ENCODE data around the gene MSL3.

The MSL3 gene

GRCh38 chrX:11781734-11782370 lies 23.8 kb downstream of the MSL3 start:
- no peaks in the 10 kb centered on the region for H3K9me3 ChIP-seq (ENCODE audit: control insufficient read depth in 2 of 2, low read length in 2 of 2)
- no peak overlapping the region for H3K27ac ChIP-seq (ENCODE audit: low read depth in 2 of 2, low read length in 2 of 2)
- no peaks in the 10 kb centered on the region for H3K4me1 ChIP-seq (ENCODE audit: control insufficient read depth in 2 of 2, insufficient read depth in 2 of 2, low read length in 2 of 2)
- H3K36me3 ChIP-seq (ENCODE audit: control insufficient read depth in 2 of 2, insufficient read depth in 2 of 2, low read length in 2 of 2): no peaks in the 10 kb centered on the region
- H3K27me3 ChIP-seq (ENCODE audit: control insufficient read depth in 2 of 2, insufficient read depth in 2 of 2, low read length in 2 of 2): no peaks in the 10 kb centered on the region
- H3K9ac ChIP-seq (ENCODE audit: low read depth in 1 of 2, low read length in 2 of 2): no peak overlapping the region
- H3K4me3 ChIP-seq (ENCODE audit: low read length in 2 of 2): no peak overlapping the region

- no peaks in the 10 kb centered on the region for H3K27me3 ChIP-seq (ENCODE audit: control insufficient read depth in 2 of 2, insufficient read depth in 2 of 2, low read length in 2 of 2)
- no peaks in the 10 kb centered on the region for H3K9me3 ChIP-seq (ENCODE audit: control insufficient read depth in 2 of 2, low read length in 2 of 2)
- H3K36me3 ChIP-seq (ENCODE audit: control insufficient read depth in 2 of 2, insufficient read depth in 2 of 2, low read length in 2 of 2): no peaks in the 10 kb centered on the region
Observed at GRCh38 chrX:11784543-11784942, 26.5 kb downstream of the MSL3 start.

GRCh38 chrX:11786862-11787261 lies 28.8 kb downstream of the MSL3 start:
- no peak overlapping the region for H3K4me3 ChIP-seq (ENCODE audit: low read length in 2 of 2)

More at GRCh38 chrX:11784543-11784942, 26.5 kb downstream of the MSL3 start:
- H3K4me1 ChIP-seq (ENCODE audit: control insufficient read depth in 2 of 2, insufficient read depth in 2 of 2, low read length in 2 of 2): no peaks in the 10 kb centered on the region
- H3K4me3 ChIP-seq (ENCODE audit: low read length in 2 of 2): no peak overlapping the region
- H3K9ac ChIP-seq (ENCODE audit: low read depth in 1 of 2, low read length in 2 of 2): no peak overlapping the region
- no peak overlapping the region for H3K27ac ChIP-seq (ENCODE audit: low read depth in 2 of 2, low read length in 2 of 2)

GRCh38 chrX:11787564-11787963 lies 29.5 kb downstream of the MSL3 start:
- H3K9ac ChIP-seq (ENCODE audit: low read depth in 1 of 2, low read length in 2 of 2): no peak overlapping the region
- no peaks in the 10 kb centered on the region for H3K27me3 ChIP-seq (ENCODE audit: control insufficient read depth in 2 of 2, insufficient read depth in 2 of 2, low read length in 2 of 2)
- peak overlapping the region in 1 of 2 donors; percentile 20 for H3K4me3 ChIP-seq (ENCODE audit: low read length in 2 of 2)

More at GRCh38 chrX:11786862-11787261, 28.8 kb downstream of the MSL3 start:
- no peak overlapping the region for H3K27ac ChIP-seq (ENCODE audit: low read depth in 2 of 2, low read length in 2 of 2)
- H3K4me1 ChIP-seq (ENCODE audit: control insufficient read depth in 2 of 2, insufficient read depth in 2 of 2, low read length in 2 of 2): no peaks in the 10 kb centered on the region
- no peaks in the 10 kb centered on the region for H3K27me3 ChIP-seq (ENCODE audit: control insufficient read depth in 2 of 2, insufficient read depth in 2 of 2, low read length in 2 of 2)
- no peaks in the 10 kb centered on the region for H3K36me3 ChIP-seq (ENCODE audit: control insufficient read depth in 2 of 2, insufficient read depth in 2 of 2, low read length in 2 of 2)
- H3K9me3 ChIP-seq (ENCODE audit: control insufficient read depth in 2 of 2, low read length in 2 of 2): no peaks in the 10 kb centered on the region
- H3K9ac ChIP-seq (ENCODE audit: low read depth in 1 of 2, low read length in 2 of 2): no peak overlapping the region

GRCh38 chrX:11789809-11790208 lies 31.8 kb downstream of the MSL3 start:
- no peaks in the 10 kb centered on the region for H3K4me1 ChIP-seq (ENCODE audit: control insufficient read depth in 2 of 2, insufficient read depth in 2 of 2, low read length in 2 of 2)
- H3K27me3 ChIP-seq (ENCODE audit: control insufficient read depth in 2 of 2, insufficient read depth in 2 of 2, low read length in 2 of 2): no peaks in the 10 kb centered on the region
- H3K9ac ChIP-seq (ENCODE audit: low read depth in 1 of 2, low read length in 2 of 2): no peak overlapping the region
- no peak overlapping the region for H3K4me3 ChIP-seq (ENCODE audit: low read length in 2 of 2)
- H3K27ac ChIP-seq (ENCODE audit: low read depth in 2 of 2, low read length in 2 of 2): no peak overlapping the region
- no peaks in the 10 kb centered on the region for H3K36me3 ChIP-seq (ENCODE audit: control insufficient read depth in 2 of 2, insufficient read depth in 2 of 2, low read length in 2 of 2)
- no peaks in the 10 kb centered on the region for H3K9me3 ChIP-seq (ENCODE audit: control insufficient read depth in 2 of 2, low read length in 2 of 2)

More at GRCh38 chrX:11787564-11787963, 29.5 kb downstream of the MSL3 start:
- no peaks in the 10 kb centered on the region for H3K36me3 ChIP-seq (ENCODE audit: control insufficient read depth in 2 of 2, insufficient read depth in 2 of 2, low read length in 2 of 2)
- H3K4me1 ChIP-seq (ENCODE audit: control insufficient read depth in 2 of 2, insufficient read depth in 2 of 2, low read length in 2 of 2): no peaks in the 10 kb centered on the region
- H3K27ac ChIP-seq (ENCODE audit: low read depth in 2 of 2, low read length in 2 of 2): no peak overlapping the region
- no peaks in the 10 kb centered on the region for H3K9me3 ChIP-seq (ENCODE audit: control insufficient read depth in 2 of 2, low read length in 2 of 2)

GRCh38 chrX:11791090-11791489 lies 33.1 kb downstream of the MSL3 start:
- H3K4me3 ChIP-seq (ENCODE audit: low read length in 2 of 2): no peak overlapping the region
- H3K27ac ChIP-seq (ENCODE audit: low read depth in 2 of 2, low read length in 2 of 2): no peak overlapping the region
- H3K27me3 ChIP-seq (ENCODE audit: control insufficient read depth in 2 of 2, insufficient read depth in 2 of 2, low read length in 2 of 2): no peaks in the 10 kb centered on the region
- no peaks in the 10 kb centered on the region for H3K9me3 ChIP-seq (ENCODE audit: control insufficient read depth in 2 of 2, low read length in 2 of 2)
- H3K36me3 ChIP-seq (ENCODE audit: control insufficient read depth in 2 of 2, insufficient read depth in 2 of 2, low read length in 2 of 2): no peaks in the 10 kb centered on the region
- H3K9ac ChIP-seq (ENCODE audit: low read depth in 1 of 2, low read length in 2 of 2): no peak overlapping the region
- H3K4me1 ChIP-seq (ENCODE audit: control insufficient read depth in 2 of 2, insufficient read depth in 2 of 2, low read length in 2 of 2): no peaks in the 10 kb centered on the region

- no peak overlapping the region for H3K27ac ChIP-seq (ENCODE audit: low read depth in 2 of 2, low read length in 2 of 2)
- no peak overlapping the region for H3K4me3 ChIP-seq (ENCODE audit: low read length in 2 of 2)
- no peaks in the 10 kb centered on the region for H3K36me3 ChIP-seq (ENCODE audit: control insufficient read depth in 2 of 2, insufficient read depth in 2 of 2, low read length in 2 of 2)
- no peak overlapping the region for H3K9ac ChIP-seq (ENCODE audit: low read depth in 1 of 2, low read length in 2 of 2)
- no peaks in the 10 kb centered on the region for H3K4me1 ChIP-seq (ENCODE audit: control insufficient read depth in 2 of 2, insufficient read depth in 2 of 2, low read length in 2 of 2)
- no peaks in the 10 kb centered on the region for H3K9me3 ChIP-seq (ENCODE audit: control insufficient read depth in 2 of 2, low read length in 2 of 2)
- no peaks in the 10 kb centered on the region for H3K27me3 ChIP-seq (ENCODE audit: control insufficient read depth in 2 of 2, insufficient read depth in 2 of 2, low read length in 2 of 2)
Observed at GRCh38 chrX:11791537-11791936, 33.5 kb downstream of the MSL3 start.

GRCh38 chrX:11792461-11793421 lies 34.7 kb downstream of the MSL3 start:
- Histone ChIP-seq H3K4me1 (ENCODE audit: control insufficient read depth in 2 of 2, insufficient read depth in 2 of 2, low read length in 2 of 2) (no peaks in the 10 kb centered on the region), H3K4me3 (ENCODE audit: low read length in 2 of 2) (no peak overlapping the region), H3K27me3 (ENCODE audit: control insufficient read depth in 2 of 2, insufficient read depth in 2 of 2, low read length in 2 of 2) (no peaks in the 10 kb centered on the region), H3K9me3 (ENCODE audit: control insufficient read depth in 2 of 2, low read length in 2 of 2) (no peaks in the 10 kb centered on the region), H3K27ac (ENCODE audit: low read depth in 2 of 2, low read length in 2 of 2) (no peak overlapping the region), H3K36me3 (ENCODE audit: control insufficient read depth in 2 of 2, insufficient read depth in 2 of 2, low read length in 2 of 2) (no peaks in the 10 kb centered on the region), H3K9ac (ENCODE audit: low read depth in 1 of 2, low read length in 2 of 2) (no peak overlapping the region)

- no peak overlapping the region for H3K9ac ChIP-seq (ENCODE audit: low read depth in 1 of 2, low read length in 2 of 2)
- H3K4me1 ChIP-seq (ENCODE audit: control insufficient read depth in 2 of 2, insufficient read depth in 2 of 2, low read length in 2 of 2): no peaks in the 10 kb centered on the region
- H3K27me3 ChIP-seq (ENCODE audit: control insufficient read depth in 2 of 2, insufficient read depth in 2 of 2, low read length in 2 of 2): no peaks in the 10 kb centered on the region
- no peaks in the 10 kb centered on the region for H3K9me3 ChIP-seq (ENCODE audit: control insufficient read depth in 2 of 2, low read length in 2 of 2)
- H3K27ac ChIP-seq (ENCODE audit: low read depth in 2 of 2, low read length in 2 of 2): no peak overlapping the region
- H3K4me3 ChIP-seq (ENCODE audit: low read length in 2 of 2): no peak overlapping the region
- H3K36me3 ChIP-seq (ENCODE audit: control insufficient read depth in 2 of 2, insufficient read depth in 2 of 2, low read length in 2 of 2): no peaks in the 10 kb centered on the region
Observed at GRCh38 chrX:11793734-11794133, 35.7 kb downstream of the MSL3 start.

- no peaks in the 10 kb centered on the region for H3K4me1 ChIP-seq (ENCODE audit: control insufficient read depth in 2 of 2, insufficient read depth in 2 of 2, low read length in 2 of 2)
- H3K27me3 ChIP-seq (ENCODE audit: control insufficient read depth in 2 of 2, insufficient read depth in 2 of 2, low read length in 2 of 2): no peaks in the 10 kb centered on the region
- no peaks in the 10 kb centered on the region for H3K36me3 ChIP-seq (ENCODE audit: control insufficient read depth in 2 of 2, insufficient read depth in 2 of 2, low read length in 2 of 2)
- H3K9ac ChIP-seq (ENCODE audit: low read depth in 1 of 2, low read length in 2 of 2): no peak overlapping the region
- no peak overlapping the region for H3K4me3 ChIP-seq (ENCODE audit: low read length in 2 of 2)
- H3K27ac ChIP-seq (ENCODE audit: low read depth in 2 of 2, low read length in 2 of 2): no peak overlapping the region
- H3K9me3 ChIP-seq (ENCODE audit: control insufficient read depth in 2 of 2, low read length in 2 of 2): no peaks in the 10 kb centered on the region
Observed at GRCh38 chrX:11813341-11813740, 55.3 kb downstream of the MSL3 start.

Measured in mucosa of rectum (tissue), 2 donors.